HCT116 (cell line): Measurements from ENCODE around the gene RPL12. TPM values are rescaled to one million over a fixed set of nuclear protein-coding genes. Genes with fewer than 3 reads are reported as not detected.
A peak's percentile ranks its signal among the peaks of the same experiment; 100 is the strongest.

Experiments used
- ATAC-seq: fragments of 200-7000 bp; cut with Tn5 transposase; 2 replicates; pipeline ENCODE4 v1.9.1; 2020; ENCODE audit warnings: mild to moderate bottlenecking, moderate library complexity
- BruUV-seq: library from RNA; stranded (reverse); fragments of 400-500 nt; replicated peaks from 2 replicates; lab custom pipeline; 2021; lab: Mats Ljungman, UMichigan
- CTCF ChIA-PET: fragments of 300-600 bp; sonication (Branson Sonifier 250); formaldehyde crosslinking; loops from one replicate; lab custom pipeline; 2021; ENCODE audit warnings: antibody characterized with exemption; lab: Charles Lee
- POLR2A ChIA-PET: fragments of 300-600, 350-600 bp; sonication (Branson Sonifier 250); formaldehyde crosslinking; loops from one replicate; lab custom pipeline; 2021; ENCODE audit warnings: antibody characterized with exemption; lab: Charles Lee
- RAD21 ChIA-PET, 2 experiments: fragments of 300-600 bp; sonication (Branson Sonifier 250); formaldehyde crosslinking; loops; one replicate each; lab custom pipeline; 2023; ENCODE audit warnings: low total read pairs in 2 of 2; ENCODE audit not compliant: uncharacterized antibody in 2 of 2, unreplicated experiment in 2 of 2, low non-redundant PET in 1 of 2; lab: Charles Lee
- DNase-seq: peaks from one replicate; pipeline ENCODE4 v3.0.0-alpha.2; 2010; ENCODE audit warnings: low read depth, low spot score
- H2AFZ ChIP-seq: fragments of 200-600 bp; shearing (Covaris generic), sonication (generic); 2 replicates; pipeline ENCODE4 v1.6.1; 2017; ENCODE audit warnings: low read depth, mixed run types, mixed read lengths, antibody characterized with exemption, low read length; ENCODE audit not compliant: poor library complexity, severe bottlenecking
- H3K27ac ChIP-seq: 2 replicates; pipeline ENCODE4 v1.5.1; 2012; ENCODE audit warnings: low read depth, low read length
- H3K27me3 ChIP-seq: fragments of 200-600 bp; sonication (generic); 2 replicates; pipeline ENCODE4 v1.6.1; 2016; ENCODE audit warnings: mixed run types, low read length, mixed read lengths; ENCODE audit not compliant: insufficient read depth
- H3K36me3 ChIP-seq, 2 experiments: fragments of 200-500 bp in 1 of 2; fragments of 200-600 bp in 1 of 2; sonication (Bioruptor generic) in 1 of 2; sonication (generic) in 1 of 2; 2 replicates each; pipeline versions ENCODE4 v1.5.1 to v1.6.1; 2014 to 2016; ENCODE audit warnings: low read length in 2 of 2, inconsistent platforms in 1 of 2, mixed read lengths in 1 of 2, mixed run types in 1 of 2; ENCODE audit not compliant: insufficient read depth in 2 of 2, control insufficient read depth in 1 of 2
- H3K4me1 ChIP-seq, 2 experiments: fragments of 200-600 bp in 1 of 2; sonication (generic) in 1 of 2; 2 replicates each; pipeline versions ENCODE4 v1.5.1 to v1.6.1; 2012 to 2017; ENCODE audit warnings: low read length in 2 of 2, inconsistent platforms in 1 of 2, mild to moderate bottlenecking in 1 of 2, mixed read lengths in 1 of 2, mixed run types in 1 of 2, moderate library complexity in 1 of 2; ENCODE audit not compliant: insufficient read depth in 2 of 2, control insufficient read depth in 1 of 2
- H3K4me2 ChIP-seq: fragments of 200-600 bp; sonication (generic); 2 replicates; pipeline ENCODE4 v1.6.1; 2017; ENCODE audit warnings: mixed run types, low read length, mixed read lengths
- H3K4me3 ChIP-seq, 2 experiments: fragments of 200-600 bp in 1 of 2; sonication (generic) in 1 of 2; replicated peaks in 1 of 2; 2 replicates each; pipeline ENCODE4 v1.5.1; 2011 to 2016; ENCODE audit warnings: low read length in 2 of 2, control low read depth in 1 of 2, low read depth in 1 of 2, mild to moderate bottlenecking in 1 of 2, mixed read lengths in 1 of 2, mixed run types in 1 of 2
- H3K79me2 ChIP-seq: fragments of 200-600 bp; sonication (generic); 2 replicates; pipeline ENCODE4 v1.6.1; 2017; ENCODE audit warnings: mild to moderate bottlenecking, mixed run types, low read length, moderate library complexity, mixed read lengths; ENCODE audit not compliant: insufficient read depth
- H3K9ac ChIP-seq: fragments of 200-600 bp; sonication (generic); 2 replicates; pipeline ENCODE4 v1.6.1; 2016; ENCODE audit warnings: low read length, mixed read lengths
- H3K9me2 ChIP-seq: fragments of 200-600 bp; sonication (generic), shearing (Covaris generic); 2 replicates; pipeline ENCODE4 v1.6.1; 2017; ENCODE audit warnings: mixed run types, mild to moderate bottlenecking, moderate library complexity; ENCODE audit not compliant: insufficient read depth
- H3K9me3 ChIP-seq, 2 experiments: fragments of 200-500 bp in 1 of 2; fragments of 200-600 bp in 1 of 2; sonication (Bioruptor generic) in 1 of 2; sonication (generic) in 1 of 2; 2 replicates each; pipeline ENCODE4 v1.6.1; 2014 to 2017; ENCODE audit warnings: low read length in 2 of 2, mixed read lengths in 2 of 2, inconsistent platforms in 1 of 2, low read depth in 1 of 2, mild to moderate bottlenecking in 1 of 2, mixed run types in 1 of 2, moderate library complexity in 1 of 2; ENCODE audit not compliant: control insufficient read depth in 1 of 2, insufficient read depth in 1 of 2
- H4K20me1 ChIP-seq: fragments of 200-600 bp; sonication (generic), shearing (Covaris generic); 2 replicates; pipeline ENCODE4 v1.6.1; 2017; ENCODE audit warnings: mixed run types, mild to moderate bottlenecking, moderate library complexity; ENCODE audit not compliant: insufficient read depth
- CEBPB ChIP-seq: IDR thresholded peaks from 2 replicates; pipeline ENCODE4 v1.6.1; 2012; ENCODE audit warnings: low read depth
- CTCF ChIP-seq, 3 experiments: fragments of 200-600 bp in 1 of 3; sonication (generic) in 1 of 3; IDR thresholded peaks in 2 of 3; conservative IDR thresholded peaks in 1 of 3; 2 replicates each; pipeline ENCODE4 v1.5.1; 2012 to 2017; ENCODE audit warnings: low read depth in 2 of 3, low read length in 2 of 3, antibody characterized with exemption in 1 of 3, borderline replicate concordance in 1 of 3, control low read depth in 1 of 3, mild to moderate bottlenecking in 1 of 3, mixed read lengths in 1 of 3, mixed run types in 1 of 3, moderate library complexity in 1 of 3; ENCODE audit not compliant: insufficient read depth in 1 of 3
- EGR1 ChIP-seq: IDR thresholded peaks from 2 replicates; pipeline ENCODE4 v1.6.1; 2012; ENCODE audit warnings: low read depth
- EZH2 ChIP-seq: fragments of 200-600 bp; sonication (generic); IDR thresholded peaks from 2 replicates; pipeline ENCODE4 v1.6.1; 2017; ENCODE audit warnings: antibody characterized with exemption, mixed run types
- POLR2AphosphoS5 ChIP-seq: IDR thresholded peaks from 2 replicates; pipeline ENCODE4 v1.6.1; 2011; ENCODE audit warnings: mild to moderate bottlenecking, low read depth, low read length, moderate library complexity
- RAD21 ChIP-seq: IDR thresholded peaks from 2 replicates; pipeline ENCODE4 v1.6.1; 2012; ENCODE audit warnings: low read depth, mild to moderate bottlenecking
- TCF7L2 ChIP-seq: IDR thresholded peaks from 2 replicates; pipeline ENCODE4 v1.7.0; 2011; ENCODE audit warnings: borderline replicate concordance, inconsistent platforms; ENCODE audit not compliant: insufficient read depth, insufficient read length; ENCODE audit errors: extremely low read depth
- intact Hi-C: fragments of 100-400 bp; cut with micrococcal nuclease; formaldehyde crosslinking; loops from 2 replicates; pipeline ENCODE4 v1.10.0; 2022
- total RNA-seq: library from RNA; stranded (reverse); gene quantifications from one replicate; pipeline ENCODE4 v1.2.1, GENCODE V29; 2021; ENCODE audit not compliant: unreplicated experiment

The RPL12 gene
- total RNA-seq, 1 experiment from 2014 or later: 2,679 TPM

DNA sequence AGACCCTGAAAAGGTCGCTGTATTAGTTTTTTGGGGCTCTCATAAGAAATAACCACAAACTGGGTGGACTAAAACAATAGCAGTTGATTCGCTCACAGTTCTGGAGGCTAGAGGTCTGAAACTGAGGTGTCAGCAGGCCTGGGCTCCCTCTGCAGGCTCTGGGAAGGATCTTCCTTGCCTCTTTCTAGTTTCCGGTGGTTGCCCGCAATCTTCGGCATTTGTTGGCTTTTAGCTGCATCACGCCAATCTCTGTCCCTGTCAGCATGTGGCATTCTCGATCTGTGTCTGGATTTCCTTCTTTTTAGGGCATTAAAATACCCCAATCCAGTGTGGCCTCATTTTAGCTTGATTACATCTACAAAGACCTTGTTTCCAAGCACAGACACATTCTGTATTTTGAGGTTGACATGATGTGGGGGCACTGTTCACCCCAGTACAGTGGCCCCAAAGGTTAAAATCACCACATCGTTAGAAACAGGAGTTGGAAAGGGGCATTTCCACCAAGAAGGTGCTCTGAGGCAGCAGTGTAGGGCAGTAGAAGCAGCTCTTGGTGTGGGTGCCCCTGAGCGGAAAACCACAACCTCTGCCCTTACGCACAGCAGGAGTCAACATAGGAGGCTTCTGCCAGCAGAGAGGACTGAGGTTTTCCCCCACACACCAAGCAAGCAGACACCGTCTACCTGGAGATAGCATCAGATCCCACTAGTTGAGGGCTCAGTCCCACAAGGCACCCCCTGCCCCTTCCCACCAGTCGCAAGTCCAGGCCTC is 13.5 kb downstream of the RPL12 start:
- no peaks in the 10 kb centered on the region for H4K20me1 ChIP-seq
- POLR2A ChIA-PET: no interaction called here
- TF ChIP-seq CTCF (IDR thresholded peaks at IDR 0.05 in 2 of 3, conservative IDR thresholded peaks at IDR 0.05 in 1 of 3; ENCODE audit: borderline replicate concordance in 1 of 3, insufficient read depth in 1 of 3, low read depth in 2 of 3, low read length in 2 of 3) (peak in 1 of 3 experiments; percentile 23; a peak in 2 of 6 replicates), EZH2 (no peak), RAD21 (peak; percentile 26; the same call in 1 of the 2 replicates)
- TF ChIP-seq, all 23 proteins: peak for 2
- Histone ChIP-seq H3K9me3 (no peaks in the 10 kb centered on the region), H3K9ac (no peak overlapping the region), H3K9me2 (no peaks in the 10 kb centered on the region), H3K4me1 (peaks cover 0 to 9% of the 10 kb centered on the region in 2 experiments; a peak in 2 of 4 replicates), H2AFZ (no peak overlapping the region), H3K4me3 (no peak overlapping the region), H3K79me2 (no peaks in the 10 kb centered on the region), H3K36me3 (peaks cover 30 to 50% of the 10 kb centered on the region in 2 experiments), H3K27me3 (no peaks in the 10 kb centered on the region), H3K27ac (no peak overlapping the region), H3K4me2 (no peak overlapping the region)
- DNase-seq (no peak), ATAC-seq (no peak)
- BruUV-seq: no TSS peak
- RAD21 ChIA-PET: no interaction called here
- intact Hi-C loops: no loop called here
- CTCF ChIA-PET: no interaction called here

GRCh38 chr9:127430415-127430814 is 20.8 kb downstream of the RPL12 start:
- H3K4me3 ChIP-seq: no peak overlapping the region
- RAD21 ChIA-PET: no interaction called here
- intact Hi-C loops: no loop called here
- POLR2A ChIA-PET: no interaction called here
- DNase-seq (no peak), ATAC-seq (no peak)
- H3K9me3 ChIP-seq: no peaks in the 10 kb centered on the region
- BruUV-seq: no TSS peak
- no peaks in the 10 kb centered on the region for H4K20me1 ChIP-seq
- H3K36me3 ChIP-seq: peaks cover 19% of the 10 kb centered on the region in 2 experiments; a peak in 3 of 4 replicates
- no peak overlapping the region for H3K4me2 ChIP-seq
- no peak overlapping the region for H2AFZ ChIP-seq
- no peaks in the 10 kb centered on the region for H3K27me3 ChIP-seq
- CTCF ChIA-PET: no interaction called here
- TF ChIP-seq EGR1 (no peak), CEBPB (no peak), TCF7L2 (no peak), POLR2AphosphoS5 (no peak)
- TF ChIP-seq, all 23 proteins: peak for 0
- H3K9me2 ChIP-seq: no peaks in the 10 kb centered on the region
- no peak overlapping the region for H3K9ac ChIP-seq
- H3K27ac ChIP-seq: no peak overlapping the region
- H3K79me2 ChIP-seq: peaks cover 29% of the 10 kb centered on the region
- peaks cover 0 to 3% of the 10 kb centered on the region in 2 experiments; a peak in 2 of 4 replicates for H3K4me1 ChIP-seq
